ENCODE results near the gene MRPL37.

- TF ChIP-seq CTCF (IDR thresholded peaks at IDR 0.05) (no peak), POLR2A (IDR thresholded peaks at IDR 0.05) (no peak)
Measured at GRCh38 chr1:54163573-54163972, 36.4 kb upstream of the MRPL37 start.
